ENCODE measurements around the gene NPLOC4. TPM values are rescaled to one million over a fixed set of nuclear protein-coding genes. Genes with fewer than 3 reads are reported as not detected.
"Not testable (repeated sequence)": the region's sequence is repeated elsewhere in the genome, so short reads cannot be mapped to it uniquely, and the experiment has no call there.

NPLOC4 gene
- total RNA-seq, 1 donor from 2014 or later = 86.4 TPM

DNA sequence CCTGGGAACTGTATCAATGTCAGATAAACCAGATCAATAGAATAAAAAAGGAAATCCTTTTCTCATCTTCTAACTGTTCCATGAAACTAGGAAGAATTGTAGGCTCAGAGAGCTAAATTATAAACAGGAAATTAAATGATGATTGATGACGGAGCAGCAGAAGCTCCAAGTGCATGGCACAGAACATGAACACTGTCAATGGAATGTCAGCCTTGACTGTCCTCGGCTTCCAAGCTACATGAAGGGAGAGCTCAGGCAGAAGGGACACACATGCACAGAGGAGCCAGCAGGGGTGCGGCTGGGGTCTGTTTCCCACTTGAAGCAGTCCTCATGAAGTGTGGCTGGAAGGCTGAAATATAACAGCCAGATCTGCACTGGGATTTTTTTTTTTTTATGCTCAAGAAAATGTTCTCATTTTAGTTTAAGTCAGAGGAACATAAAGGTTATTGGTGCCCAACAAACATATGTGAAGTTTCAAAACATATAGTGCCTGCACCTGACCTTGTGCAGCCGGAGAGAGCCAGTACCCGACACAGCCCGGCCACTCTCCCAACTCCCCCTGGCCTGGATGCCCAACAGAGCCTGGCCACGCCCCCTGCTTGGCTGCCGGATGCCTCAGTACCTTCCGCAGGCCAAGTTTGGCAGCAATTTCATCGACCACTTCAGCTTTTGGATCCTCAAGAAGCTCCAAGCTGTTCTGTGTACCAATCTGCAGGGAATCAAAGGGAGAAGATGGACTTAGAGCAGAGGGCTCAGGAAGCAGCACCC, 37.0 kb downstream of the NPLOC4 start:
- intact Hi-C loops (cut with micrococcal nuclease) = no loop called here
- ATAC-seq (peak; percentile 89), DNase-seq (peak; percentile 80)

DNA sequence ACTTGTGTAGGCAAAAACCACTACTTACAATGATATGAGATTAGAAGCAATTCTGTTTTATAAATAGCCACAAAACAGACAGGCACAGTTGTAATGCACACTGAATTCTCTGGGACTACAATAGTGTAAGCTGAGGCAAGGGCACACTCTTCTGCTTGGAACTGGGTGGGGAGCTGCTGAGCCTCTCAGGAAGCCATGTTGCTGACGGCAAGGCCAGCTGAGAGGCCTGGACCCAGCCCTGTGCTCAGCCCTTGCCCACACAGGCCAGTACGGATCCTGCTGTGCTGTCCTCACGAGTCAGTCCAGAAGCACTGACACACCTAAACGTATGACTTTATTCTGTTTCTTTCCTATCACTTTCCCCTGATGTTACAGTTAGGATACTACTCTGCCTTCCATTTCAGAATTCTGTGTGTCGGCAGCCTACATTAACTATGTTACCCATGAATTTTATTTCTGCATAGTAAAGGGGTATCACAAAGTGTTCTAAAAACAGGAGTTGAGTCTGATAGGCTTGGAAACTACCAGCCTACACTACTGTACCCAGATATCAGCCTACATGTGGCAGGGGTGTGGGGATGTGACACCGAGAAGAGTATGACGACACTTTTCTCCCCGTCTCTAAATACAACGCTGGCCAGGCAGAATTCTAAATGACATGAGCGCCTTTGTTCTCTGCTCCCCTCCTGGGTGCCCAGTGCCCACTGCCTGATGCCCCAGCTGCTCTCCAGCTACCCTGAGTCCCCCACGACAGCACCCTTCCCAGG, 43.6 kb downstream of the NPLOC4 start:
- DNase-seq (no peak), ATAC-seq (peak; percentile 80)
- intact Hi-C loops (cut with micrococcal nuclease) = no loop called here

DNA sequence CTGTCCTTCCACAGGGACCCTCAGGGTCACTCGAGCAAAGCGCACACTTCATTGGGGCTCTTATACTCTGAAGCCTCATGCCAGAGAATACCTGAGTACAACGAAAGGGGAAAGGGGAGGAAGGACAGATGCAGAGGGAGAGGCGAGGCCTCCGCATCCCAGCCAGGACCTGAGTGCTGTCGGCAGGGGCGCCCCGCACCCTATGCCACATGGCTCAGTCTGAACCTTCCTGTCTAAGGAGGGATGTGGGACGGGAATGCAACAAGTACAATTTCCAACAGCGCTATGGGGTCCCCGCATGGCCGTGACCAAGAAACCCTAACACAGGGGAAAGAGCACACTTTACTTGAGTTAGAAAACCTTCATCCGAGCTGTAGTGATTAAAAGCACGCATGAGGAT, 44.9 kb downstream of the NPLOC4 start:
- no peak for ATAC-seq
- no peak for DNase-seq
- intact Hi-C loops (cut with micrococcal nuclease) = no loop called here

DNA sequence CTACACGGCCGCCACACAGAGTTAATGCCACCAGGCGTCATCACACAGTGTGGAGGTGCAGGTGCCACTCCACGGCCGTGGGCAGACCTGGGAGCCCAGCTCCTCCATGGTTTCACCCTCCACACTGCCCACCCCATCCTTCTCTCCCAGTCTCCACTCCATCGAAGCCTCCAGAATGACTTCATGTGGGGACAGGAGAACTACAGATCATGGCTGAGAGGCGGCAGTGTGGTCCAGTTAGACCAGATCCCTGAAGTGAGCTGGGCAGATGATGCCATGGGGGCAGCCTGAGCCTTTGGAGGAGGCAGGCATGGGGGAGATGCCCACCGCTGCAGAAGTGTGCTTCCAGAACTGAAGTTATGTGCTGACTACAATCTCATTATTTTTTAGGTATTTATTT, 46.8 kb downstream of the NPLOC4 start:
- intact Hi-C loops (cut with micrococcal nuclease) = no loop called here
- no peak for DNase-seq
- no peak for ATAC-seq

DNA sequence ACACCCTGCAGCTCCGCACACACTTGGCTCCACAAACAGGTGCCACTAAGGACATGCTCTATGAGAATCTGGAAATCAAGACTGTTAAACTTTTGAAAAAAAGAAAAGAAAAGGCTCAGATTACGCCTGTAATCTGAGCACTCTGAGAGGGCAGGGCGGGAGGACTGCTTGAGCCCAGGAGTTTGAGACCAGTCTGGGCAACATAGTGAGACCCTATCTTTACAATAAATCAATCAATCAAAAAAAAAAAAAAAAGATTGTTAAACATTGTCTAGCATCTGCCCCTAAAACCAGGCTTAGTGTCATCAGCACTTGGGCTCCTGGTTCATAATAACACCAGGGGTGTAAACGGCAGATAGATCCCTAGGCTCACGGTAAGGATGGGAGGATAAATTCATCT, 47.3 kb downstream of the NPLOC4 start:
- intact Hi-C loops (cut with micrococcal nuclease) = no loop called here
- DNase-seq (no peak), ATAC-seq (no peak)

DNA sequence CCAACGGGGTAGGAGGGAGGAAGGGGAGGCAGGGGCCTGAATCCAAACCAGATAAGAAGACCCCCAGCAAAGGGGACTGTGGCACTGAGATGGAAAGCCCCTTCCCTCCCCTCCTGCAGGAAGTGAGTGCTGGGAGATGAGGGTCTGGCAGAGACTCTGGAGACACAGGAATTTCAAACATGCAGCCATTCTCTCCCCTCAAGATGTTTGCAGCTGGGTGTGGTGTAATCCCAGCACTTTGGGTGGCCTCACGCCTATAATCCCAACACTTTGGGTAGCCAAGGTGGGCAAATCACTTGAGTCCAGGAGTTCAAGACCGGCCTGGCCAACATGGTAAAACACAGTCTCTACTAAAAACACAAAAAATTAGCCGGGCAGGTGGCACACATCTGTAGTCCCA, 50.8 kb downstream of the NPLOC4 start:
- DNase-seq = no peak
- ATAC-seq = no peak
- intact Hi-C loops (cut with micrococcal nuclease) = no loop called here

DNA sequence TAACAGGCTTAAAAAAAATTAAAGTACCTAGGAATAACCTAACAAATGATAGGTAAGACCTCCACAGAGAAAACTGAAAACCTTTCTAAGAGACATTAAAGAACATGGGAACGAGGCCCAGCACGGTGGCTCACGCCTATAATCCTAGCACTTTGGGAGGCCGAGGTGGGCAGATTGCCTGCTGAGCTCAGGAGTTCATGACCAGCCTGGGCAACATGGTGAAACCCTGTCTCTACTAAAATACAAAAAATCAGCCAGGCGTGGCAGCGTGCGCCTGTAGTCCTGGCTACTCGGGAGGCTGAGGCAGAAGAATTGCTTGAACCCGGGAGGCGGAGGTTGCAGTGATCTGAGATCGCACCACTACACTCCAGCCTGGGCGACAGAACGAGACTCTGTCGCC, 52.1 kb downstream of the NPLOC4 start:
- ATAC-seq; intact Hi-C loops (cut with micrococcal nuclease); DNase-seq: not testable (repeated sequence)

DNA sequence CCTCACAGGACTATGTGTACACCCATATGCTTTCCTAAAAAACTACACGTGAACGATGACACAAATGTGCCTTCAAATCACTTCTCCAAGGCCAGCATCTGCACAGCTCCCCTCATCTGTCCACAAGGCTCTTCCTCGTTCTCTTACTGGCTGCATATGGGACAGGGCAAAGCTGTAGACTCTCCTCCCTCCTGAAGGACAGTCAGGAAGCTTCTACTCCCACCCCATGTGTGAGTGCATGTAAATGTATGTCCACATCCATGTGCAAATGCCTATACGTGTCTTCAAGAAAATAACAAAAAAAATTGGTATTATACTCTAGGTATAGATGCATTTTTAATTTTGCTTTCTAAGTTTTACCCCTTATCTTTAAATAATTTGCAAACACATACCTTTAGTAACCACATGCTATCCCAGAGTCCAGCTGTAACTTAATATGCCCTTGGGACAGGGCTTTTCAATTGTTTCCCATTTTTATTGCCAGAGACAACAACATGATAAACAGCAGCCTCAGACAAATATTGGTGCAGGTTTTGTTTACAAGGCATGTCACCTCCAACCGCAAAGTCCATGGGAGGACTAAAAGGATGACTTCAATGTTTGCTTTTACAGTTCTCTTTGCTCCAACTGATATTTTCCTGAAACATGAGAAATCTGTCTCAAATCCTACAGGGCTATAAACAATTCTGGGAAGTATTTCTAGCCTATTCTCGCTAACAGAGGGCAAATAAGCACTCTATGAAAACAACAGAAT, 53.1 kb downstream of the NPLOC4 start:
- intact Hi-C loops (cut with micrococcal nuclease) = no loop called here
- ATAC-seq = no peak
- no peak for DNase-seq

DNA sequence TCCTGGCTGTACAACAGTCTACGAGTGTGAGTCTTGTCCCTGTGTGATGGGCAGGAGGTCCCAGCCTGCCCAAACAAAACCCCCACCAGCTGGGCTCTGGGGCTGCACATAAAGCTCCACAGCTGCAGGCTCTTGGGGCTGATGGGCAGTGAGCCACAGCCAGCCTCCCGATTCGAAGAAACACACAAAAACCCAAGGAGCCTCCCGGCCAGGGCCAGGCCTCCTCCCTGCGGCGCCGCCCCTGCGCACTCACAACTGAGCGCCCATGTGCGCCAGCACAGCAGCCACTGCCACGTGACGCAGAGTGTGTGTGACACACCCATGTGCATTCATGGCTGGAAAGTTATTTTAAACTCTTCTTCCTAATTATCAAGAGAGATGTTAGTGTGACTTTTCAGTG, 54.2 kb downstream of the NPLOC4 start:
- intact Hi-C loops (cut with micrococcal nuclease) = no loop called here
- no peak for DNase-seq
- ATAC-seq = no peak

DNA sequence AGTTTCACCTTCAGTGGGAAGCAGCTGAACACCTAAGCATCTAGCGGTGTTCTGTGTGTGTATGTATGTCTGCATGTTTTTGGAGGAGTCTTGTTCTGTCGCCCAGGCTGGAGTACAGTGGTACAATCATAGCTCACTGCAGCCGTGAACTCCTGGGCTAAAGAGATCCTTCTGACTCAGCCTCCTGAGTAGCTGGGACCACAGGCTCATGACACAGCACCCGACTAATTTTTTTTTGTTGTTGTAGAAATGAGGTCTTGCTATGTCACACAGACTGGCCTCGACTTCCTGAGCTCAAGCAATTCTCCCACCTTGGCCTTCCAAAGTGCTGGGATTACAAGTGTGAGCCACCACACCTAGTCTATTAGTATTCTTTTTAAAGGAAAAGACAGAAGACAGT, 54.6 kb downstream of the NPLOC4 start:
- no peak for ATAC-seq
- intact Hi-C loops (cut with micrococcal nuclease) = no loop called here

DNA sequence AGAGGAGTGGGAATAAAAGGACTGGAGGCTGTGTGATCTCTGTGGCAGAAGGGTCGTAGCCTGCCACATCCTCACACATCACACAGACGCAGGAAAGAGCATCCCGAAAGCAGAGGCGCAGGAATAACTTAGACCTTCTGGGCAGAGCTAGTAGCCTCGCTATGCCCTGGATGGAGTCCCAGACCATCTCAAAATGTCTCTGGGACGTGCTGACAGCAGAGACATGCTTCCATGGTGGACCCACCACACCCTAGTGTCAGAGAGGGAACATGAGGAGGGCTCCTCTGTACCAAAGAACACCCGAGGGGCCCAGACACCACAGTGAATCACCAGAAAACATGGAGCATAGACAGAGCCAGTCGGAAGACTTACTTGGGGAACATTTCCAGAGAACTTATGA, 55.2 kb downstream of the NPLOC4 start:
- intact Hi-C loops (cut with micrococcal nuclease) = no loop called here
- ATAC-seq = peak; percentile 59
- no peak for DNase-seq

More for the DNA sequence above, 54.6 kb downstream of the NPLOC4 start:
- no peak for DNase-seq

DNA sequence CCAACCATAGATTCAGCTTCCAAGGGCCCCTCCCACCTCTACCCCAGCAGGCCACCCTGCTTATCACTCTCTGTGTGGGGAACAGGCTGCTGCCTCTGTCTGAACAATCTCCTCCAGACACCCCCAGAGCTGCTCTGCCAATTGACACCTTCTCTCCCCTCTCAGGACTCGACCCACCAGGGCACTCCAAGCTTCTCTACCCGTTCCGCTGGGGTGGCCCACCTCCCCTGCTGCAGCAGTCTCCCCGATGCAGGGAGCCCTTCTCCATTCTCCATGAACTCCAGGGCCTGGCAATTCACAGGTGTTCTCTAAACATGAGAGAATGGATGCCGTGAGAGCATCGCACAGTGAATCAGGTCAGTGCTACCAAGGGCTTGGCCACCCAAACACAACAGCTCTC, 56.4 kb downstream of the NPLOC4 start:
- peak; percentile 28 for ATAC-seq
- intact Hi-C loops (cut with micrococcal nuclease) = no loop called here

DNA sequence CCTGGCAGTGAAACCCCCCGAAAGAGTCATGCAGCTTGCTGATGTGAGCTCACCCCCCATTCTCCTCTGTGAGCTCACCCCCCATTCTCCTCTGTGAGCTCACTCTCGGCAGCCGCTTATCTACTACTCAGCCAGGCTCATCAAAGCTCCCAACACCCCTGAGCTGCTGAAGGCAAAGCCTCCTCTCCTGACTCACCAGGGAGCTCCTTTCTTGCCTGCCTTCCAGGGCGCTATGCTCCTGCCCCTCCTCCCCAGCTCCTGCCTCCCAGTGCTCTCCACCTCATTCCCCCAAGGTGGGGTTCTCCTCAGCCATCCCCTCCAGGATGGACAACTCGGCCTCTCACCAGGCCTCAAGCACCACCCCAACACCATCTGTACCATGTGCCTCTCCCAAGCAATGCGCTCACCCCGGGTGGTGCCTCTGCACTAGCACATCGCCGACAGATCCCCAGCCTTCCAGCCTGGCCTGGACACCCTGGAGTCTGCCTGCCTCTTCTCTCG, 57.0 kb downstream of the NPLOC4 start:
- ATAC-seq (peak; percentile 61), DNase-seq (no peak)
- intact Hi-C loops (cut with micrococcal nuclease) = no loop called here

More for the DNA sequence above, 56.4 kb downstream of the NPLOC4 start:
- DNase-seq = no peak

DNA sequence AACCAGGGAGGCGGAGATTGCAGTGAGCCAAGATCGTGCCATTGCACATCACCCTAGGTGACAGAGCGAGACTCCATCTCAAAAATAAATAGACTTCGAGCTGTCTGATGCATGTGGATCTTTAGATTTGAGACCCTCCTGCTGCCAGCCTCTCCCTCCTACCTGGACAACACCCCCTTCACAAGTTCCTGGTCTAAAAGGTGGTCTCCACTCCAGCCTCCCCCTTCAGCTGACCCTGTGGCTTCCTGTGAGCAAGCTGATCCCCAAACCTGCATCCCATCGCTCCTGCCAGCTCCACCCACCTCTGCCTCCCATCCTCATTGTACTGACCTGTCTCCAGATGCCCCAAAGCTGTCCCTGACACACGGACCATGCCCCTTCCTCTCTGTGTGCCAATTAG, 57.6 kb downstream of the NPLOC4 start:
- ATAC-seq (no peak), DNase-seq (no peak)
- intact Hi-C loops (cut with micrococcal nuclease) = no loop called here

DNA sequence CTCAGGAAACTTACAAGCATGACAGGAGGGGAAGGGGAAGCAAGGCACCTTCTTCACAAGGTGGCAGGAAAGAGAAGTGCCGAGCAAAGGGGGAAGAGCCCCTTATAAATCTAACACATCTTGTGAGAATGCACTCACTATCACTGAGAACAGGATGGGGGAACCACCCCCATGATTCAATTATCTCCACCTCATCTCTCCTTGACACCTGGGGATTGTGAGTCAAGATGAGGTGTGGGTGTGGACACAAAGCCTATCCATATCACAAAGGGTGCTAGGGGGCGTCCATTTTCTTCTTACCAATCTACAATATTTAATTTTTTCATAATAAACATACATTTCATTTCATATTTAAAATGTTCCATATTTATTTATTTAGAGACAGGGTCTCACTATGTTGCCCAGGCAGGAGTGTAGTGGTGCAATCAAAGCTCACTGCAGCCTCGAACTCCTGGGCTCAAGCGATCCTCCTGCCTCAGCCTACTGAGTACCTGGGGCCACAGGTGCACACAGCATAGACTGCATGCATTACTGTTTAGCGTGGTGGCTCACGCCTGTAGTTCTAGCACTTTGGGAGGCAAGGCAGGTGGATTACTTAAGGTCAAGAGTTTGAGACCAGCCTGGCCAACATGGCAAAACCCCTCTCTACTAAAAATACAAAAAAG, 58.2 kb downstream of the NPLOC4 start:
- DNase-seq = no peak
- ATAC-seq = no peak
- intact Hi-C loops (cut with micrococcal nuclease) = no loop called here

DNA sequence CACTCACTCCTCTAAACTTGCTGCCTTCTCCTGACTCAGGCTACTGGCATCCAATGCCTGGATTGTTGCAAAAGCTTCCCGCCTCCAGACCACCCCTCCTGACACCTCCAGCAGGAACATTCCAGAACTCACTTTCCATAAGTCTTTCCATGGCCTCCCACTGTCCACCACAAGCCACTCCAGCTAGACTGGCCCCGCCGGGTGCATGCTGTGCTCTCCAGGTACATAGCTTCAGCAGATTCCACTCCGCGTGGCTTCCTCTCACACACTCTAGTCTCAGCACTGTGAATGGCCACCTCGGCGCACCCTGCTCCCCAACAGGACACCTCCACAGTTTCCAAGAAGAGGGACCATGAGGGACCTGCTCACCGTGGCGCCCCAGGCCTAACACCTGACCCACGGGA, 58.9 kb downstream of the NPLOC4 start:
- DNase-seq (no peak), ATAC-seq (no peak)
- intact Hi-C loops (cut with micrococcal nuclease) = no loop called here

DNA sequence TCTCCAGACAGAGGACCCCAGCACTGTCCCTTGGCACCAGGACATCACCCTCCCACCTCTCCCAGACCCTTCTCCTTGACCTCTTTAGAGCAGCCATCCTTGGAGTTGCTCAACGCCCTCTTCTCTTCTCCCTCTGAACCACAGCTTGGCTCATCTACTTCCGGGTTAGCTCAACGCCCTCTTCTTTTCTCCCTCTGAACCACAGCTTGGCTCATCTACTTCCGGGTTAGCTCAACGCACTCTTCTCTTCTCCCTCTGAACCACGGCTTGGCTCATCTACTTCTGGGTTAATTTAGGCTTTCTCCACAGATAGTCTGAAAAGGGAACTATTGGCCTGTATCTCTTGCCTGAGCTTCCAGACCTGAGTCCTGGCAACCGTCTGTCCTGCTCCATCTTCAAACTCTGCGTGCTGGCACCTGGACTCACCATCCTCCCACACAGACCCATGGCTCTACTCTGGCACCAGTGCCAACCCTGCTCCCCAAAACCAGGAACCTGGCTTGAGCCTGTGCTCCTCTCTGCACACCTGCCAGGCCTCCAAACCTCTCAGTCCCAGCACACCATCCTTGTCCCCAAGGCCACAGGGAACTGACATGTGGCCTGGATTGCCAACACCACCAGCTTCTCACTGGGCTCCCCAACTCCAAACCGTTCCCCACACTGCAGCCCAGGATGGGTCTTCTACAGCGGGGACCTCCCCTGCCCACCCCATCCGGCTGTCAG, 59.5 kb downstream of the NPLOC4 start:
- ATAC-seq = peak; percentile 19
- intact Hi-C loops (cut with micrococcal nuclease) = no loop called here

DNA sequence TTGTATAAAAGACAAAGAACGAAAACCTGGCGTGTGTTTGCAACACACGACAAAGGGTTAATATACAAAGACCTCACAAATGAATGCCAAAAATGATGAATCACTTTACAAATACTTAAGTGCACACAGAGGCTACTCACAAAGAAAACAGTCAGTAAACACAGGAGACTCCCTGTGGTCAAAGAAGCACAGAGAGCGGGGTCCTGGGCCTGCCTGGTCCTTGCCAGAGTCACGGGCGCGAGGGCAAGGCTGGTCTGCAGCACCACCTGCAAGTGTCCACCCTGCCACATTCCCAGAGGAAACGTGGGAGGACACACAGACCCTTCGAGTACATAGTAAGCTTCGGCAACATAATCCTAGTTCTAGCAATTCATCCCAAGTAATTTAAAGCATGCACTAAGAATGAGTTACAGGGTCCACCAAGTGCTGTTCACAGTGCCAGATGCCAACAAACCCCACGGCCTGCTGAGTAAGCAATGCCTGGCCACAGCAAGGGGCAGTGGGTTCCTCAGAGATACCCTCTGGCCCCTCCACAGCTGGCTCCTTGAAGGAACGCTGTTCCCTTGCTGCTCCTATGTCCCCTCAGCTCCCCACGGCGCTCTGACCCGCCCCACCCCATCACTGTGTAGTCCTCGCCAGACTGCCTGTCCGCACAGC, 60.2 kb downstream of the NPLOC4 start:
- intact Hi-C loops (cut with micrococcal nuclease) = no loop called here
- ATAC-seq = no peak
- DNase-seq = no peak

More for the DNA sequence above, 59.5 kb downstream of the NPLOC4 start:
- no peak for DNase-seq
